Loucy (cell line): ENCODE data around the gene PRR35.

Source experiments
- H2AFZ ChIP-seq: fragments of 200-600 bp; sonication (generic); 2 replicates; pipeline ENCODE4 v1.6.0; 2016; ENCODE audit warnings: antibody characterized with exemption, mild to moderate bottlenecking, low read length, moderate library complexity
- H3F3A ChIP-seq: fragments of 200-600 bp; 2 replicates; pipeline ENCODE4 v1.6.0; 2016; ENCODE audit warnings: antibody characterized with exemption, low read depth, mild to moderate bottlenecking
- H3K27me3 ChIP-seq: fragments of 200-600 bp; sonication (generic); 2 replicates; pipeline ENCODE4 v1.6.1; 2014; ENCODE audit warnings: low read length, mild to moderate bottlenecking; ENCODE audit not compliant: insufficient read depth, poor library complexity, severe bottlenecking
- H3K36me3 ChIP-seq: fragments of 200-600 bp; sonication (generic); 2 replicates; pipeline ENCODE4 v1.6.1; 2016; ENCODE audit warnings: low read length; ENCODE audit not compliant: insufficient read depth
- H3K4me1 ChIP-seq: fragments of 200-600 bp; sonication (generic); 2 replicates; pipeline ENCODE4 v1.5.1; 2014; ENCODE audit warnings: low read length, mild to moderate bottlenecking; ENCODE audit not compliant: insufficient read depth, poor library complexity, severe bottlenecking
- H3K4me2 ChIP-seq: fragments of 200-600 bp; sonication (generic); 2 replicates; pipeline ENCODE4 v1.6.0; 2014; ENCODE audit warnings: antibody characterized with exemption, low read length, low read depth, mild to moderate bottlenecking; ENCODE audit not compliant: poor library complexity, severe bottlenecking
- H3K4me3 ChIP-seq: fragments of 200-600 bp; sonication (generic); 2 replicates; pipeline ENCODE4 v1.5.1; 2014; ENCODE audit warnings: low read length, mild to moderate bottlenecking, mixed read lengths; ENCODE audit not compliant: poor library complexity, severe bottlenecking
- H3K79me2 ChIP-seq: fragments of 200-600 bp; sonication (generic); 2 replicates; pipeline ENCODE4 v1.6.1; 2014; ENCODE audit warnings: low read length; ENCODE audit not compliant: insufficient read depth
- H3K9ac ChIP-seq: fragments of 200-600 bp; sonication (generic); 2 replicates; pipeline ENCODE4 v1.6.0; 2014; ENCODE audit warnings: mild to moderate bottlenecking, low read depth, low read length, moderate library complexity; ENCODE audit not compliant: poor library complexity, severe bottlenecking
- H3K9me2 ChIP-seq: fragments of 200-600 bp; sonication (generic); replicated peaks from 2 replicates; pipeline ENCODE4 v1.6.1; 2016; ENCODE audit warnings: low read depth, low read length, mixed read lengths
- H3K9me3 ChIP-seq: fragments of 200-600 bp; sonication (generic); 2 replicates; pipeline ENCODE4 v1.6.1; 2014; ENCODE audit warnings: mild to moderate bottlenecking, antibody characterized with exemption, low read length, low read depth; ENCODE audit not compliant: insufficient read depth
- H4K20me1 ChIP-seq: fragments of 200-600 bp; sonication (generic); 2 replicates; pipeline ENCODE4 v1.6.0; 2014; ENCODE audit warnings: antibody characterized with exemption, low read length, mild to moderate bottlenecking; ENCODE audit not compliant: insufficient read depth, poor library complexity, severe bottlenecking
- CTCF ChIP-seq: fragments of 200-600 bp; sonication (generic); conservative IDR thresholded peaks from 2 replicates; pipeline ENCODE4 v1.5.1; 2014; ENCODE audit warnings: mild to moderate bottlenecking, antibody characterized with exemption, low read length
- EZH2phosphoT487 ChIP-seq: fragments of 200-600 bp; IDR thresholded peaks from 2 replicates; pipeline ENCODE4 v1.6.1; 2018; ENCODE audit warnings: antibody characterized with exemption, mild to moderate bottlenecking, moderate library complexity, borderline replicate concordance

The PRR35 gene

DNA sequence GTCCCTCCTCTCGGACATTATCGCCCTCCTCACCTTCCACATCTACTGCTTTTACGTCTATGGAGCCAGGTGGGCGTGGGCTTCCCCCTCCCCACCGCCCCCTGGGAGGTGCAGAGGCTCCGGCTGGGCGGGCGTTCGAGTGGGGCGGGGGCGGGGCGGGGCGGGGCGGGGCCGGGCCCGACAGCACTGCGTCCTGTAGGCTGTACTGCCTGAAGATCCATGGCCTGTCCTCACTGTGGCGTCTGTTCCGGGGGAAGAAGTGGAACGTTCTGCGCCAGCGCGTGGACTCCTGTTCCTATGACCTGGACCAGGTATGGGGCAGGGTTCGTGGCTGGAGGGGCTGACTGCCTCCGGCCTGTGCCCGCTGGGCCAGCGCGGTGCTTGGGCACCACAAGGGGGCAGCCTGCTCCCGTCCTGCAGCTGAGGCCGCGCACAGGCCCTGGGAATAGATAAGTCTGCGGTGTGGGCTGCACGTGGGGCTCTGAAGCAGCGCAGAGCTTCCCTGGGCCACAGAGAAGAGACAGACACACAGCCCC is 18.7 kb downstream of the PRR35 start:
- H3K4me2 ChIP-seq, result no peak overlapping the region
- H3K79me2 ChIP-seq, result no peaks in the 10 kb centered on the region
- H2AFZ ChIP-seq, result no peak overlapping the region
- H3K9ac ChIP-seq, result no peak overlapping the region
- H3K9me3 ChIP-seq, result no peaks in the 10 kb centered on the region
- H3F3A ChIP-seq, result no peaks in the 10 kb centered on the region
- no peaks in the 10 kb centered on the region for H3K27me3 ChIP-seq
- H3K36me3 ChIP-seq, result no peaks in the 10 kb centered on the region
- TF ChIP-seq EZH2phosphoT487, result no peak
- TF ChIP-seq CTCF, result peak; percentile 34
- H3K4me1 ChIP-seq, result peaks cover 14% of the 10 kb centered on the region
- H3K9me2 ChIP-seq, result no peaks in the 10 kb centered on the region
- H4K20me1 ChIP-seq, result no peaks in the 10 kb centered on the region
- H3K4me3 ChIP-seq, result no peak overlapping the region

DNA sequence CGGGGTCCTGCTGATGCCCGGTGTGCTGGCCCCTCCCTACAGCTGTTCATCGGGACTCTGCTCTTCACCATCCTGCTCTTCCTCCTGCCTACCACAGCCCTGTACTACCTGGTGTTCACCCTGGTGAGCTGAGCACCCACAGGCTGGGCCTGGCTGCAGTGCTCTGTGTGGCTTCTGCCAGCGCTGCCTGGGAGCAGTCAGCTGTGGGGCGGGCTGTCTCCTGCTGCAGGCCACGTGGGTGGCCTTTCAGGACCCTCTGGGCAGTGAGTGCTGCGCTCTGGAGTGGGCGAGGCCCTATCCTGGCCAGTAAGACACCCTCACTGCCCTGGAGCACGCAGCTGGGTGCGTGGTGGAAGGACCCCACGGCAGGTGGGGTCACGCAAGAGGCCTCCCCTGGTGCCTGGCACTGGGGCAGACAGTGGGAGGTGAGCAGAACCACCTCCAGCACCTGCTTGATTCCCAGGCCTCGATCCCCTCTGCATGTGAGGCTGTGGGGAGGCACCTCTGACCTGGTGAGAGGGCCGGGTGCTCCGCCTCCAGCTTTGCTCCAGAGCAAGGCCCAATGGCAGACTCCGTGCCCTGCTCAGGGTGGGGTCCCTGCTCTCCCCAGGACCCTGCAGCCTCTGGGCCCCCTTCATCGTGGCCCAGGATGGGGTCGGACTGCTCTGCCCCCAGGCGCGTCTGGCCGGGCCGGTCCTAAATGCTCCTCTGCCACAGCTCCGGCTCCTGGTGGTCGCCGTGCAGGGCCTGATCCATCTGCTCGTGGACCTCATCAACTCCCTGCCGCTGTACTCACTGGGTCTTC is 20.1 kb downstream of the PRR35 start:
- Histone ChIP-seq H4K20me1 (no peaks in the 10 kb centered on the region), H3K4me2 (no peak overlapping the region), H3K79me2 (no peaks in the 10 kb centered on the region), H3F3A (no peaks in the 10 kb centered on the region), H3K9me3 (no peaks in the 10 kb centered on the region), H3K27me3 (no peaks in the 10 kb centered on the region), H2AFZ (no peak overlapping the region), H3K4me1 (peaks cover 14% of the 10 kb centered on the region), H3K36me3 (no peaks in the 10 kb centered on the region), H3K9me2 (no peaks in the 10 kb centered on the region), H3K4me3 (no peak overlapping the region), H3K9ac (no peak overlapping the region)
- TF ChIP-seq CTCF, result no peak
- no peak for TF ChIP-seq EZH2phosphoT487

GRCh38 chr16:580946-581498 is 20.8 kb downstream of the PRR35 start:
- H3K79me2 ChIP-seq, result no peaks in the 10 kb centered on the region
- H3K4me2 ChIP-seq, result no peak overlapping the region
- no peaks in the 10 kb centered on the region for H3K27me3 ChIP-seq
- H3K9me3 ChIP-seq, result no peaks in the 10 kb centered on the region
- no peaks in the 10 kb centered on the region for H3K36me3 ChIP-seq
- H2AFZ ChIP-seq, result no peak overlapping the region
- H3K9me2 ChIP-seq, result no peaks in the 10 kb centered on the region
- H3K9ac ChIP-seq, result no peak overlapping the region
- TF ChIP-seq CTCF, result no peak
- no peak for TF ChIP-seq EZH2phosphoT487
- H3K4me1 ChIP-seq, result peaks cover 9% of the 10 kb centered on the region
- H3K4me3 ChIP-seq, result no peak overlapping the region
- no peaks in the 10 kb centered on the region for H3F3A ChIP-seq
- no peaks in the 10 kb centered on the region for H4K20me1 ChIP-seq
